SW 1271 (cell line): ENCODE results near the gene ZNF236.
"Not testable (repeated sequence)": the region's sequence is repeated elsewhere in the genome, so short reads cannot be mapped to it uniquely, and the experiment has no call there.

Experiments
- DNase-seq, 2 experiments: peaks; one replicate each; lab custom pipeline; 2025; lab: John Stamatoyannopoulos, UW

Gene ZNF236

DNA sequence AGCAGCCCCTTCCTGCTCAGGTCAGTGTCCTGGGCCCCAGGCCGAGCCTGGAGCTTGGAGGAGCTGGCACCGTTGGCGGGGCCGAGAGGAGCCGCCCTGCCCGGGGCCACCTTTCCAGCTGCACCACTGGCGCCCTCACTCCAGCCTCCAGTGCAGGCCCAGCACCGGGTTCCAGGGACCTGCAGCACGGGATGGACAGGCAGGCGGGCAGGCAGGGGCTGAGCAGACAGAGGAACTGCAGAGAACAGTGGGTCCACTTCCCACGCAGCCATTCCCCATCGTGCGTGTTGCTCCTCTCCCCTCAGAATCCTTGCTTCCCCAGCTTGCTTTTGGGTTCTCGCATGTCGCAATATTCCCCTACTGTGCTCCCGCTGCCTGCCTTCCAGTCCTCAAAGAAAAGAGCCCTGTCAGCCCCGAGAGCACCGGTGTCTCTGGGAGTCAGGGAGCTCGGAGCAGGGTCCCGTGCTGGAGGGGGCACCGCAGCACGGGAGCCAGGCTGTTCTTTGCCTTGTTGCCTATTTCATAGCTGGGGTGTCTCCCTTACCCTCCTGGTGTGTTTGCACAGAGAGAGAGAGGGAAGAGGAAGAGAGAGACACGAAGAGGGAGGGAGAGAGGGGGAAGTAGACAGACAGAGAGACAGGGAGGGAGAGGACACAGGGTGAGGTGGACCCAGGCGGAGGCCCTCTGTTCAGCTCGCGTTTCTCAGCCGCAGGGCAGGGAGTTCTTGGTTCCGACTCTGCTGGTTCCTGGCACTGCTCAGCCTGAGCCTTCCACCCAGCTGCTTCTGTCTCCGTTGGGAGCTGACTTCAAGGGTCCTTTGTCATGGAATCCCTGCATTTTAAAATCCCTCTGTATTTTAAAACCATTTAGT, 184.2 kb downstream of the ZNF236 start:
- no peak for DNase-seq

DNA sequence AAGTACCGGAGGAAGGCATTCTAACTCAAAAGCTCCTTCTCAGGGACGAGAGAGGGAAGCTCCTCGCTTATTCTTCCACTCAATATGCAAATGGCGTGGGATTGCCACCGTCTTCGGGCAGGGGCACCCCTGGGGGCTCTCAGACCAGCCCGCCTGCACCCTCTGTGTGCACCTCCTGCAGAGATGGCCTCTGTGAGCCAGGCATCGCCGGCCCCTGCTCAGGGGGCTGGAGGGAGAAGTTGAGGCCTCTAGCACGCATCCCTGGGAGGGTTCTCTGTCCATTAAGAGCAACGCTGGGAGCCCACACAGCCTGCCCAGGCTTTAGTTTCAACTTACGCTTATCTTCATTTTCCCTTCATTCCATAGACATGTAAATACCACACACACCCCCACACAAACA, 184.9 kb downstream of the ZNF236 start:
- DNase-seq = no peak

DNA sequence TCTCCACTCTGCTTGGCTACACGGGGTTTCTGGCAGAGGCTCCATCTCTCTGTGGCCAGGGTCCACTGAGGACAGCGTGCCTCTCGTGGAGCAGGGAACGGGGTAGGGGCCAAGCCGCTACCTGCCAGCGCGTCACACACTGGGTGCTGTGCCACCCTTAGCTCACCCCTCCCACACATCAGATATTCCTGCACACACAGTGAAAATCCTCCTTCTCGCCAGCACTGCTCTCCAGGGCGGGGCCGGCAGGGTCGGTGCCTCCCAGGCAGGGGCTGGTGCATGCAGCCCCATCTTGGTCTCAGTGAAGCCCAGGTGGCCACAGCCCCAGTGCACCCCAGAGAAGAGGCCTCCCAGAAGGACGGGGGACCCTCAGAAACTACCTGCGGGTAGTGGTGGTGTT, 185.6 kb downstream of the ZNF236 start:
- no peak for DNase-seq

DNA sequence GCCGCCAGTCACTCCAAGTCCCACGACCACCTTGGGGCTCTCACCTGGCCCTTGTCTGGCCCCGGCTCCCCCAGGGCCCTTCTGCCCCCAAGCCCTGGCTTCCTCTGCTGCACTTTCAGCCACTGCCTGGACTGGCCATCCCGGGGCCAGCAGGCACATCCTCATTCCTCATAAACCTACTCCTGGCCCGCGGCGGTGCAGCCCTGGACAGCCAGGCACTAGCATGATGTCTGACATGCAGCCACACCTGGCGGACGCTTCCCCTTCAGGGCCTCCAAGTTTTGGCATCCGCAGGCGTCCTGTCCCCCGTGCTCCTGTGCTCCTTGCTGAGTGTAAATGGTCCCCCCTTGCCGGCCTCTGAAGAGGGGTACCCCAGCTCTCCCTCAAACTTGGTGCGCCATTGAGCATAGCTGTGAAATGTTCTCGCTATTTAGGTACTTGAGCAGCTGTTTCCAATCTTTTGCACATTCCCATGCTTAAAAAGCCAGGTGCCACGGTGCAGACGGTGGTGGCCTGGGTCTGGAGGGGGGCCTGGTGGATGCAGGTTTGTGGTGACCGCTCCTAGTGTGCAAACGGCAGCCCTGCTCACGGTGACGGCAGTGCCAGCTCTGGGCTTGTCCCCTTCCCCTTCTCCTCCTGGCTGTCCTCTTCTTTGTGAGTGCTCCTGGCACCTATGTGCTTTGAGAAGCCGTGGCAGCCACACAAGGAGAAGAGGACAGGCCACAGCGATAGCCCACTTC, 186.4 kb downstream of the ZNF236 start:
- no peak for DNase-seq

DNA sequence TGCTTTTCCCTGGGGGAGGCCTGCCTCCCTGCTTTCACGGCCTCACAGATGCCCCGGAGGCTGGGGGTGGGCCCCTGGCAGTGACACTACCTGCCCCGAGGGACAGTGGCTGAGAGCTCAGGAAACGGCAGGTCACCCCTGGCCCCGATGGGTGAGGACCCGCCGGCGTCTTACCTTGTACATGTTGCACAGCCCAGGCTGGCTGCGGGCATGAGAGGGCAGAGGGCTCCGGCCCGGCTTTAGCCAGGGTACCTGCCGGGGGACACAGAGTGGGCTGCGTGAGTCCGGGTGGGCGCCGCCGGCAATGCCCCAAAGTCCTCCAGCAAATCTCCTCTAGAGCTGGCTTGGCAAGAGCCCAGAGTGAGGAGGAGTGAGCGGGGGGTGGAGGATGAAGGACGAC, 187.3 kb downstream of the ZNF236 start:
- no peak for DNase-seq

DNA sequence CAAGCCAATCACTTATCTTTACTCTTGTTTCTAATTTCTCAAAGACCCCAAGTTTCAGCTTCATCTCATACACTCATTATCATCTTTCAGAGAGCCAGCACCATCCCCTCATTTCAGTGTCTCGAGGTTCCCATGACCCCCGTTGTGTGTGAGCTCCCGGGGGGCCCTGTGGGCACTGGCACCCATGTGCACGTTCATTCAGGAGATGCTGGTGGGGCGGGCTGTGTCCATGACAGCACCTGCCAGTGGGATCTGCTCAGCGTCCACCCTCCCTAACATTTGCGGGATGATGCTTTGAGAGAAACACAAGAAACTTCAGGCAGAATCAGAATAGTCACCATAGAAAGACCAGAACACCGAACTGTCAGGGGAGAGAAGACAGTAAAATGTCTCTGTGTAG, 189.8 kb downstream of the ZNF236 start:
- no peak for DNase-seq

DNA sequence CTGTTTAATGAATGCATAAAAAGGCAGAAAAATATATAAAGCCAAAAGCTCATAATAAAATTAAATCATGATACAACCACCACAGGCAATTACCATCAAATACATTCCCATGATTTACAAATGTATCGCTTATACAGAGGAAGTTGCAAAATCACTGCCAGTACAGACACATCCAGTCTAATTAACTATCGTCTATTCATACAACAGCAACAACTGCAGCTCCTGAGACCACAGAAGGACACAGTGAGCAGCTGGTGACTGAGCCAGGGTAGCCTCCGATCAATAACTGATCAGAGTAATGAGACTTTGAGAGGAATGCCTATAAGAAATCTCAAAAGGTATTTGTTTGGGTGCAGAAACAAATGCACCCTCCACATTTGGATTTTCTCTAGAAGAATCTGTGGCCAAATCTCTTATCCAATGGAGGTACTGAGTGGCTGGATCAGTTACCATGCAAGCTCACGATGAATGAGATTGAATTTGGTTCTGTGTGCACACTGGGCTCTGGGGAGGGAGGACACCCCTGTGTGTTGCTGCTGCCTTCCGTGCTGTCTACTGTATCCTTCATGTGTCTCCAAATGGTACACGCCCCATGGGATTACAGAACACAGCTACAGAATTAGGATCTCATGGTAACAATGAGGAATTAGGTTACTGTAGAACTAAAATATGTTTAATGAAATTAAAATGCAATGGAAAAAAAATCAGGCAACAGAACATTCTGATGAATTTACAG, 190.6 kb downstream of the ZNF236 start:
- DNase-seq = no peak

DNA sequence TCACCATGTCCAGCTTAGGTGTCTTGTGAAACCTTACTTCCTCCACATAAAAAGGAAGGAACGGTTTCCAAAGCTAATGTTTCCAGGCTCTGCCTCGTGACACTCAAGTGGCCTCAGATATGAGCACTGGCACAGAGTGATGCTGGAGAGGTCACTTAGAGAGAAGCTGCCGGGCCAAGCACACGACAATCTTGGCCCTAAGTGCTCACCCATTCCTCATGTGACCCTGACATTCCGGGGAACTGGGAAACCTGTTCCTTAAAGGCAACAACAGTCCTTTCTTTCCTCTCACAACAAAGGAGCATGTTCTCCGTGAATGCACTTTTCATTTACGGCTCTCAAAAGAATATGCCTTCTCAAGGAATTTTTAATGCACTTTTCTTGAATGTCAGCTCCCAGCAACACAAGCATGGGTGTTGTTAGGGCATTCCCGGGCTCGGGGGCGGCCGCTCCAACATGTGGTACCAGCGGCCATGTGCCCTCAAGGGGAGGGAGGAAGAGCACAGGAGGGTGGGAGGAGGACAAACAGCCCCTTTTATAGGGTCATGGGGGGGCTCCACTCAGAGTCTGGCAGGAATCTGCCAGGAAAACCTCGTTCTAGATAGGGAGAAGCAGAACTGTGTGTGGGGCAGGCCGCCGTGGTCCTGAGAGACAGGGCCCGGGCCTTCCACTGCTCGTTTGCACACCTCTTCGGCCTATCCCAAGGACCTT, 191.6 kb downstream of the ZNF236 start:
- no peak for DNase-seq

DNA sequence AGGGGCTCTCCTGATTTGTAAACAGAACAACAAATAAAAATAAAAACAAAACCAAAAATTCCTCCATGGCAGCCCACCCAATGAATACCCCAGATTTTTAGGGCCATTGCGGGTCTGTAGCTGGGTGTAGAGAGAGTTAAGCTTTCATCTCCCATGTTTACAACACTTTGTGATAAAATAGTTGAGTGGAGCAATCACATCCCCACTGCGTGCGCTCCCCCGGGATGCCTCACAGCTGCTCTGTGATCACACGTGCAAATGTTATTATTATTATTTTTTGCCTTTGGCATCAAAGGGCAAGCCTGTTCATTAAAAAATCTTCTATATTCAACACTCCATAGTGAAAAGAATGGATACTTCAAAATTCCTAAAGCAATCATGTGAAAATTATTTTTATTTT, 192.2 kb downstream of the ZNF236 start:
- no peak for DNase-seq

DNA sequence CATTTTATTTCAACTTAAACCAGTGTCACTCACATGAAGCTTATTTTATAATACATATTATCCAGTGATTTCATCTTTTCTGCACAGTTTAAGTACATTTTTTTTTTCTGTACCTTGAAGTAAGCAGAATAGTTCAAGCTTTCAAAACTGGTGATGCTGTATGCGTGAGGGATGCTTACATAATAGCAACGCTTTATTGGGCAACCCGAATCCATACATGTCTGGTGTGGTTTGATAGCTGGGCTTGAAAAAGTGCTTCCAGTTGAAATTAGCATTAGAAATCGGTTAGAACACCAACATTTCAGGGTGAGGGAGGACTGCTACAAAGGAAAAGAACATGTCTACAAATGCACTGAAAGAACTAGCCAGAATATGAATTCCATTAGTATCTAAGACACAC, 192.8 kb downstream of the ZNF236 start:
- DNase-seq = no peak

DNA sequence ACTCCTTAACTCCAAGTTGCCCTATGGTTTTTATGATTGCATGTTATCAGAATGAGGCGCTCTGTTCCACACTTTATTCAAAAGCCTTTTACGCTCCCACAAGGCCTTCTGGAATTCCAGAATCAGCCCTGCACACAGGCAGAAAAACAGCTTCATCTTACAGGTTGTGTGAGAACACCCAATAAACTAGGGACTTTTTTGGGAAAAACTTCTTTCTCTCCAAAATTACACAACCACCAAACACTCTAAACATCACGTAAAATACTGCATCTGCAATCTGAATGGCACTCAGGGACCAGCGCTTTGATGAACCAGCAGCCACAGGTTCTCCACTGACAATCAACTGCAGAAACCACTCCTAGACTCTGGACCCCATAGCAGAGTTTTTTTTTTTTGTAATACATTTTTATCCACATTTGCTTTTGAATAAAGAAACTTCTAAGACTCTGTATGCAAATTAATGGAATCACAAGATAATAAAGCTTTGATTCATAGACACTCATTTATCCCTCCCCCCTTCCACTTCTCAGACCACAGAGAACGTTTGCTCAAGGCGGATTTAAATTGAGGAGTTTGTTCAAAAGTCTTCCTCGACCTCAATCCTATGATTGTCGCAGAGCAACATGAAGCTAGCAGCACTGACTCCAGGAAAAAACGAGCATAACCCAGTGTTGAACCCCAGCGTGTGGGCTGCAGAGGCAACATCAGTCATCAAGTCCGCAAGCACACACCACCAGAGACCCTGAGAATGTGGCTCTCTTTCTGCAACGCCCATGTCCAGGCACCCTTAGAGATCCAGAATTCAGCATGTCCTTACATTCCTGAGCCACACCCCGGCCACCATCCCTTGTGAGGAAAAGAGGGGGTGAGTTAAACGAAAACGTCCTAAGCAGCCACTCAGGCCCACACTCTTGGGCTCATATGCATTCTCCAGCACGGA, 193.7 kb downstream of the ZNF236 start:
- no peak for DNase-seq

DNA sequence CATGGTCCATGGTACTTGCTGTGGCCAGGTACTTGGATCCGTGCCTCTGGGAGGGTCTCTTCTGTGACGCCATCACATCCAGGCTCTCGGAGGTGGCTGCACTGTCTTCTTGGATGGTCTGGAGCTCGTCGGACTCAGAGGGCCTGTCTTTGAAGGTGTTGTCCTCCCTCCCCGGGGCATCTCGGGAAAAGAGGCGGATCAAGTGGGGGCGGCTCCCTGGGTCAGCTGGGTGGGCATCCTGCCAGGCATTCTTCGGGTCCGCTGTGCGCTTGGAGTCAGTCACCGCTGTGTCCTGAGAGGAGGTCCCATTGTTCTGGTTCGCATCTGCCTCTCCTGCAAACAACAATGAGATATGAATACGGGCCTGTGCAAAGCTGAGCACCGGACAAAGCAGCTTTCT, 194.6 kb downstream of the ZNF236 start:
- no peak for DNase-seq

DNA sequence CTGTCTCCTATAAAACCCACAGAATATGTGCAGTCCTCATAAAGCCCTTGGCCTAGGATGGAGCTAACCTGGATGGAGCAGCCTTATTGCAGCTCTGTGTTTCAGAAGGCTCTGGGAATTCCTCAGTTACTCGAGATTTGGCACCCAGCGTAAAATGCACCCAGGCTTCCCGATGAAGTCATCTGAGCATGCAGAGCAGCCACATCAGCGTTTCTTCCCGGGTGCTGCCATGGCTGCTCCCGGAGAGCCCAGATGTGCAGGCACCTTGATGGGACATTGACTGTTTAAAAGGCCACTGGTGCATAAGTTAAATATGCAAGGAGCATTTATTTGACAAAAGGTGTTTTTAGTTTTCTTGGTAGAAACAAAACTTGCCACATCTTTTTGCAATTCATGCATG, 195.0 kb downstream of the ZNF236 start:
- DNase-seq = no peak

DNA sequence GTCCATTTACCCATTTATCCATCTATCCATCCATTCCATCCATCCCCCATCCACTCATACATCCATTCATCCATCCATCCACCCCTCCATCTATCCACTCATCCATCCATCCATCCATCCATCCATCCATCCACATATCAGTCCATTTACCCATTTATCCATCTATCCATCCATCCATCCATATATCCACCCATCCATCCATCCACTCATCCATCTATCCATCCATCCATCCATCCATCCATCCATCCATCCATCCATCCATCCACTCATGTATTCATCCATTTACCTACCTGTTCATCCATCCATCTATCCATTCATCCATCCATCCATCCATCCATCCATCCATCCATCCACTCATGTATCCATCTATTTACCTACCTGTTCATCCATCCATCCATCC, 196.3 kb downstream of the ZNF236 start:
- DNase-seq = not testable (repeated sequence)

DNA sequence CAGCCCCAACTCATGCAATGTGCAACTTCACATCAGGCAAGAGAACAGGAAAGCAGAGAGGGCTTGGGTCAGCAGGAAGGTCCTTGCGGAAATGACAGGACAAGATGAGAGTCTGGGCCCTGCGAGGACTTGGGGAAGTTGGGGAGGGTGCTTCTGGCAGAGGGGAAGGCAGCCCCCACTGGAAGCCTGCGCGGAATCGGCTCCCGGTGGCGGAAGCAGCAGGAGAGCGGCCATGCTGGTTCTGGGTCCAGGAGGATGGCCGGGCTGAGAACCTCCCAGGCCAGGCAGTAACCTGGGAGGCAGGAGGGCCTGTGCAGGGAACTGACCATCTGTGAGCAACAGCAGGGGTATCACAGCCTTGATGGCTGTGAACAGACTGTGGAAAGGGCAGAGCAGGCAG, 197.3 kb downstream of the ZNF236 start:
- no peak for DNase-seq
